Vagina (tissue), 2 donors: ENCODE data around the gene C6orf132.

ENCODE experiments used
- POLR2AphosphoS5 ChIP-seq, 2 donors: sonication (generic); formaldehyde crosslinking; IDR thresholded peaks; one replicate each; pipeline ENCODE4 v1.9.0; 2017; ENCODE audit warnings: antibody characterized with exemption in 2 of 2, mild to moderate bottlenecking in 2 of 2, low read depth in 1 of 2; ENCODE audit not compliant: insufficient read depth in 1 of 2
- TF ChIP-seq, protein P1 (sequence below), 3 experiments: fragments of 450-650 bp in 2 of 3; fragments of 200-600 bp in 1 of 3; sonication (generic) in 1 of 3; IDR thresholded peaks; one replicate each; pipeline ENCODE4 v1.5.1; 2017 to 2019; ENCODE audit warnings: antibody characterized with exemption in 3 of 3, mild to moderate bottlenecking in 2 of 3, moderate library complexity in 2 of 3

DNA sequence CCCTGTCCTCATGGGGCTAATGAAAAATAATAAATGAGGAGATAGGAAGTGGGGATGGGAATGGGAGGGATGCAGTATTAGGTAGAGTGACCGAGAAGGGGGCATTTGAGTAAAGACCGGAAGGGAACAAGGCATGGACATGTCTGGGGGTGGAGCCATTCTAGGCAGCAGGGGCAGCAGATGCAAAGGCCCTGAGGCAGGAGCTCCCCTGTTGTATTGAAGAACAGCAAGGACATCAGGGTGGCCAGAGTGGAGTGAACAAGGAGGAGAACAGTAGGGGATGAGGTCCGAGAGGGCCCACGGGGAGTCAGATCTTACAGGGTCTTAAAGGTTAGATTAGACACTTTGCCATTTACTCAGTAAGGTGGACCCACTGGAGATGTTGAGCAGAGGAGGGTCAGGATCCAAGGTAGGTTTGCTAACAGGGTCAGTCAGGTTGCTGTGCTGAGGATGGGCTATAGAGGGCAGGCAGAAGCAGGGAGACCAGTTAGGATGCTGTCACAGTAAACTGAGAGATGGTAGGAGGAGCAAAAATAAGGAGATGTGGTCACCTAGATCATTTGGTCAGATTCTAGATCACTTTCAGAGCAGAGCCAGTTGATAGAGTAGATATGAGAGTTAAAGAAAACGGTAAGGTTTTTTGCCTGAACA is 73.4 kb downstream of the C6orf132 start:
- TF ChIP-seq, protein P1, sequence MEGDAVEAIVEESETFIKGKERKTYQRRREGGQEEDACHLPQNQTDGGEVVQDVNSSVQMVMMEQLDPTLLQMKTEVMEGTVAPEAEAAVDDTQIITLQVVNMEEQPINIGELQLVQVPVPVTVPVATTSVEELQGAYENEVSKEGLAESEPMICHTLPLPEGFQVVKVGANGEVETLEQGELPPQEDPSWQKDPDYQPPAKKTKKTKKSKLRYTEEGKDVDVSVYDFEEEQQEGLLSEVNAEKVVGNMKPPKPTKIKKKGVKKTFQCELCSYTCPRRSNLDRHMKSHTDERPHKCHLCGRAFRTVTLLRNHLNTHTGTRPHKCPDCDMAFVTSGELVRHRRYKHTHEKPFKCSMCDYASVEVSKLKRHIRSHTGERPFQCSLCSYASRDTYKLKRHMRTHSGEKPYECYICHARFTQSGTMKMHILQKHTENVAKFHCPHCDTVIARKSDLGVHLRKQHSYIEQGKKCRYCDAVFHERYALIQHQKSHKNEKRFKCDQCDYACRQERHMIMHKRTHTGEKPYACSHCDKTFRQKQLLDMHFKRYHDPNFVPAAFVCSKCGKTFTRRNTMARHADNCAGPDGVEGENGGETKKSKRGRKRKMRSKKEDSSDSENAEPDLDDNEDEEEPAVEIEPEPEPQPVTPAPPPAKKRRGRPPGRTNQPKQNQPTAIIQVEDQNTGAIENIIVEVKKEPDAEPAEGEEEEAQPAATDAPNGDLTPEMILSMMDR (IDR thresholded peaks at IDR 0.05): no peak
- no peak for TF ChIP-seq POLR2AphosphoS5 (IDR thresholded peaks at IDR 0.05; ENCODE audit: insufficient read depth in 1 of 2, low read depth in 1 of 2)
